ENCODE measurements around the gene CYB561D2. TPM values are rescaled to one million over a fixed set of nuclear protein-coding genes. Genes with fewer than 3 reads are reported as not detected.
A peak's percentile ranks its signal among the peaks of the same experiment; 100 is the strongest.

Gene CYB561D2
- total and polyA plus RNA-seq, 10 of the 15 experiments (the other 5 are each of a cell fraction or from before 2014, with no cell fraction given), result 7.6 to 39.2 (median 18.8) TPM

DNA sequence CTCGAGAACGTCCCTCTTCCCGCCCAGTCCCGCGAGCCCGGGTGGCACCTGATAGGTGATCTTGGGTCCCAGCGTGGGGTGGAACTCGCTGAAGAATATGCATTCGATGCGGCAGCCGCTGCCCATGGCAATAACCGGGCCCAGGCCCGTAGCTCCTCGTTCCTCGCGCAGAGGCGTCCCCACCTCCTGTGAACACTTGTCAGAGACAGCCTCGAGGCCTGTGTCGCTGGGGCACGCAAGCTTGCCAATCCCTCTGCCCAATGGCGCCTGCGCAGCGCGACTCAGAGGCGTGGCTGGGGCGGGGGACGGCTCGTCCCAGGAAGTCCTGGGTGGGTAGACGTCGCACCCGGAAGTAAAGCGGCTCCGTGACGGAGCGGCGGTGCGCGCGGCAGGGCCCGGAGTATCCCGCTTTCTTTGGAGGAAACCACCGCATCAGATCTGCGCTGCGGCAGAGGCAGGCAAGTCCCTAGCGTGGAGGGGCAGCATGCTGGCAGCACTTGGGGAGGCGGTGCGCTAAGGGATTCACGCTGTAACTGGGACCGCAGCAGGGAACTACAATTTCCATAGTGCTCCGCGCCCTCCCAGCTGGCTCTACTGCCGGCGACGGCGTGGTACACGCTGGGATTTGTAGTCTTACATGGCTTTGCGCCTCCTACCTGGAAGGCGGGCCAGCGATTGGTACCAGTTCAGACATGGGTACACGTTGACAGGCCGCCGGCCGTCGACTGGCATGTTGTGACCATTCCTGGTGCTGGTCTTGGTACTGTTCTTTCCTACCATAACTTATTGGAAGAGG, at the start of gene CYB561D2, which contains the start of gene NPRL2 (continued):
- TF ChIP-seq TAF1 (IDR thresholded peaks at IDR 0.05; ENCODE audit: borderline replicate concordance, low read depth, low read length) (peak; percentile 64; the same call in 1 of the 2 replicates), ZNF384 (IDR thresholded peaks at IDR 0.05; ENCODE audit: borderline replicate concordance, low read depth, low read length) (0 out of 2 replicates have a peak, but pooled peaks have one; percentile 29), NR2C1 (IDR thresholded peaks at IDR 0.05) (peak; percentile 94), NFIC (IDR thresholded peaks at IDR 0.05; ENCODE audit: low read depth, low read length) (no peak), EP300 (IDR thresholded peaks at IDR 0.05; ENCODE audit: borderline replicate concordance in 1 of 2, control insufficient read depth in 1 of 2, low read depth in 2 of 2, low read length in 2 of 2) (0 out of 4 replicates have a peak, but pooled peaks of 1 of the 2 experiments have one; percentile 9), ESRRA (IDR thresholded peaks at IDR 0.05; ENCODE audit: low read length) (peak; percentile 53; the same call in 1 of the 2 replicates), RCOR1 (conservative IDR thresholded peaks at IDR 0.05; ENCODE audit: low read depth, low read length) (no peak), RAD21 (IDR thresholded peaks at IDR 0.05; ENCODE audit: insufficient read depth, low read depth, low read length) (no peak), ZNF217 (IDR thresholded peaks at IDR 0.05) (no peak), SIX5 (IDR thresholded peaks at IDR 0.05; ENCODE audit: low read depth, low read length, severe bottlenecking) (peak; percentile 99), MEF2B (IDR thresholded peaks at IDR 0.05; ENCODE audit: partially characterized antibody, poor library complexity, severe bottlenecking) (no peak), HCFC1 (IDR thresholded peaks at IDR 0.05; ENCODE audit: low read length) (peak; percentile 100), SMAD5 (IDR thresholded peaks at IDR 0.05; ENCODE audit: low read depth) (peak; percentile 87; the same call in 1 of the 2 replicates), IKZF1 (conservative IDR thresholded peaks at IDR 0.05) (peak; percentile 100), EED (IDR thresholded peaks at IDR 0.05; ENCODE audit: low read depth) (no peak; the same call in 1 of the 2 replicates), SMC3 (IDR thresholded peaks at IDR 0.05; ENCODE audit: borderline replicate concordance, low read length) (no peak), IRF5 (IDR thresholded peaks at IDR 0.05; ENCODE audit: borderline replicate concordance) (no peak), PML (IDR thresholded peaks at IDR 0.05; ENCODE audit: low read length) (no peak; the same call in 1 of the 2 replicates), STAT3 (IDR thresholded peaks at IDR 0.05; ENCODE audit: low read depth, low read length) (no peak), EZH2 (IDR thresholded peaks at IDR 0.05; ENCODE audit: borderline replicate concordance, control insufficient read depth, low read depth, low read length) (no peak)
- TF ChIP-seq, protein P1, sequence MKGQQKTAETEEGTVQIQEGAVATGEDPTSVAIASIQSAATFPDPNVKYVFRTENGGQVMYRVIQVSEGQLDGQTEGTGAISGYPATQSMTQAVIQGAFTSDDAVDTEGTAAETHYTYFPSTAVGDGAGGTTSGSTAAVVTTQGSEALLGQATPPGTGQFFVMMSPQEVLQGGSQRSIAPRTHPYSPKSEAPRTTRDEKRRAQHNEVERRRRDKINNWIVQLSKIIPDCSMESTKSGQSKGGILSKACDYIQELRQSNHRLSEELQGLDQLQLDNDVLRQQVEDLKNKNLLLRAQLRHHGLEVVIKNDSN (IDR thresholded peaks at IDR 0.05; ENCODE audit: borderline replicate concordance, extremely low read length, insufficient read depth, low read depth, low read length), result no peak
- TF ChIP-seq, protein P2, sequence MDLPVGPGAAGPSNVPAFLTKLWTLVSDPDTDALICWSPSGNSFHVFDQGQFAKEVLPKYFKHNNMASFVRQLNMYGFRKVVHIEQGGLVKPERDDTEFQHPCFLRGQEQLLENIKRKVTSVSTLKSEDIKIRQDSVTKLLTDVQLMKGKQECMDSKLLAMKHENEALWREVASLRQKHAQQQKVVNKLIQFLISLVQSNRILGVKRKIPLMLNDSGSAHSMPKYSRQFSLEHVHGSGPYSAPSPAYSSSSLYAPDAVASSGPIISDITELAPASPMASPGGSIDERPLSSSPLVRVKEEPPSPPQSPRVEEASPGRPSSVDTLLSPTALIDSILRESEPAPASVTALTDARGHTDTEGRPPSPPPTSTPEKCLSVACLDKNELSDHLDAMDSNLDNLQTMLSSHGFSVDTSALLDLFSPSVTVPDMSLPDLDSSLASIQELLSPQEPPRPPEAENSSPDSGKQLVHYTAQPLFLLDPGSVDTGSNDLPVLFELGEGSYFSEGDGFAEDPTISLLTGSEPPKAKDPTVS (IDR thresholded peaks at IDR 0.05; ENCODE audit: low read depth, low read length), result no peak
- TF ChIP-seq, protein P3, sequence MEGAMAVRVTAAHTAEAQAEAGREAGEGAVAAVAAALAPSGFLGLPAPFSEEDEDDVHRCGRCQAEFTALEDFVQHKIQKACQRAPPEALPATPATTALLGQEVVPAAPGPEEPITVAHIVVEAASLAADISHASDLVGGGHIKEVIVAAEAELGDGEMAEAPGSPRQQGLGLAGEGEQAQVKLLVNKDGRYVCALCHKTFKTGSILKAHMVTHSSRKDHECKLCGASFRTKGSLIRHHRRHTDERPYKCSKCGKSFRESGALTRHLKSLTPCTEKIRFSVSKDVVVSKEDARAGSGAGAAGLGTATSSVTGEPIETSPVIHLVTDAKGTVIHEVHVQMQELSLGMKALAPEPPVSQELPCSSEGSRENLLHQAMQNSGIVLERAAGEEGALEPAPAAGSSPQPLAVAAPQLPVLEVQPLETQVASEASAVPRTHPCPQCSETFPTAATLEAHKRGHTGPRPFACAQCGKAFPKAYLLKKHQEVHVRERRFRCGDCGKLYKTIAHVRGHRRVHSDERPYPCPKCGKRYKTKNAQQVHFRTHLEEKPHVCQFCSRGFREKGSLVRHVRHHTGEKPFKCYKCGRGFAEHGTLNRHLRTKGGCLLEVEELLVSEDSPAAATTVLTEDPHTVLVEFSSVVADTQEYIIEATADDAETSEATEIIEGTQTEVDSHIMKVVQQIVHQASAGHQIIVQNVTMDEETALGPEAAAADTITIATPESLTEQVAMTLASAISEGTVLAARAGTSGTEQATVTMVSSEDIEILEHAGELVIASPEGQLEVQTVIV (IDR thresholded peaks at IDR 0.05; ENCODE audit: borderline replicate concordance, partially characterized antibody), result peak; percentile 94

Measured in GM12878 (cell line).